GM12873 (cell line): ENCODE data around the gene HOXC6.

Source experiments
- CTCF ChIP-seq: IDR thresholded peaks from 2 replicates; pipeline ENCODE4 v1.5.1; 2012; ENCODE audit warnings: low read depth, mild to moderate bottlenecking, moderate library complexity, low read length, control low read depth; ENCODE audit not compliant: insufficient read depth; ENCODE audit errors: missing control alignments

HOXC6 gene

GRCh38 chr12:54002278-54002914 lies 25.8 kb upstream of the HOXC6 start:
- TF ChIP-seq CTCF, result no peak

- no peak for TF ChIP-seq CTCF
These were observed 25.3 kb upstream of the HOXC6 start for GRCh38 chr12:54002915-54003389.

GRCh38 chr12:54003625-54004024 lies 24.6 kb upstream of the HOXC6 start:
- no peak for TF ChIP-seq CTCF

DNA sequence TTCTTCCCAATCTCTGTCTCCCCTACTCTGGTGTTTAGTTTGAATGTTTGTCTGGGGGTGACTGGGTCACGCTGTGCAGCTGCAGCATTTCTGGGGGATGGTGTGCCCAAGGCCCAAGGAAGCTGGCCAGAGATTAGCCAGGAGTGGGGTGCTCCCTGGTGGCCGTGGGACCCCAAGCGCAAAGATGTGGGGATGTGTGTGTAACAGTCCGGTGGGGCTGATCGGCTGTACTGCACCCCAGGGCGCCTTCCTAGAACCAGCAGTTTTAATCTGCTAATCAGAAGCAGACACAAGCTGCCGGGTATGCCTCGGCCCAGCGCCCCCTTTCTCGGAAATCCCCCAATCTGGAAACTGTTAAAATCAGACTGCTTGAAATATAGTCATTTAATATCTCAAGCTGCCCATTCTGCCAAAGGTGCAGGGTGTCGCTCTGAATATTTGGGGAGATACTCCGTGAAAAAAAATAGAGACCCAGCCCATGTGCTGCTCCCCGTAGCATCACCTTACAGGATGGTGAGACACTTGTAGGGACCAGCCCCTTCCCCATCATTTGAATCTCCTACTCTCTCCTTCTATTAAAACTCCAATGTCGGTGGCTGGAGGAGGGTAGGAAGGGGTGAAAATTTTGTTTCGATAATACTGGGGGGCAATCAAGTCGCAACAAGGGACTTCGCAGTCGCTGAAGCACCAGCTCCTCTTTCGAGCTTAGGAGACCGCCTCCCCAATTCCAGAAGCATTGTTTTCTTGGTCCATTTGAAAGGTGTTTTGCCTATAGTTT lies 24.0 kb upstream of the HOXC6 start:
- TF ChIP-seq CTCF, result peak; percentile 30

DNA sequence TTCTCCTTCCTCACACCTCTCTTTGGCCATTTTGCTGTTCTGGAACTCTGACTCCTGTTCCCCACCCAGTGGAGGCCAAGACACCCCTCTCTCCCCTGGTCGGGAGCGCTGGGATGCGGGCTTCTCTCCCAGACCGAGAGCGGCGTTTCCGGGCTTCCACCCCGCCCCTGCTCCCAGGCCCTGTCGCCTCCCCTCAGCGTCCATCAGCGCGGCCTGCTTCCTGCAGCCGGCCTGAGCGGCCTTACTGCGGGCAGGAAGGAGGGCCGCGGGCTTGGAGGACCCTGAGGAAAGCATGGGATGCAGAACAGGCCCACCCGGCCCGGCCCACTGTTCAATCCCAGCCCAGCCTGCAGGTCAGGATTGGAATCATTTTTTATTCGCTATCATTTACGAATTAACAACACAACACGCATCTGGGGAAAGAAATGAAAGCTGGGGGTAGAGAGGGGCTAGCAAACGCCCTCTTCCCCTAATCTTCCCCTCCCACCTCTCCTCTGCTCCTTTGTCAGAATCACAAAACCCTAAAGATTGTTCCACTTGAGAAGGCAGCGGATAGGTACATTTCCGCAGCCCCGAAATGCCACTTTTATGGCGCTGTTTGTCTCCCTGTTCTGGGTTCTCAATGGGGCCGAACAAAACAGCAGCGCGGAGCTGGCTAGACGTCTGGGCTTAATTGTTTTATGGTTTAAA lies 23.3 kb upstream of the HOXC6 start:
- TF ChIP-seq CTCF, result no peak

- no peak for TF ChIP-seq CTCF
These were observed 22.7 kb upstream of the HOXC6 start for GRCh38 chr12:54005531-54005852.

- TF ChIP-seq CTCF, result peak; percentile 84
These were observed 22.2 kb upstream of the HOXC6 start for GRCh38 chr12:54005853-54006558.
